Testis (tissue), 3 donors: ENCODE results near the gene GALNT5. TPM values are rescaled to one million over a fixed set of nuclear protein-coding genes. Genes with fewer than 3 reads are reported as not detected.

Experiments
- DNase-seq: peaks from one replicate; pipeline ENCODE4 v3.0.0-alpha.2; 2019
- H3K27ac ChIP-seq, 2 donors: fragments of 200-600 bp; sonication (generic); one replicate each; pipeline ENCODE4 v1.5.1; 2019
- H3K27me3 ChIP-seq: fragments of 200-600 bp; sonication (generic); one replicate; pipeline ENCODE4 v1.5.1; 2019
- H3K36me3 ChIP-seq: fragments of 200-600 bp; sonication (generic); one replicate; pipeline ENCODE4 v1.5.1; 2017; ENCODE audit warnings: low read depth; ENCODE audit errors: missing control alignments
- H3K4me1 ChIP-seq: fragments of 200-600 bp; sonication (generic); one replicate; pipeline ENCODE4 v1.5.1; 2019
- H3K4me3 ChIP-seq, 2 donors: fragments of 200-600 bp; sonication (generic); one replicate each; pipeline ENCODE4 v1.5.1; 2017 to 2019
- H3K9me3 ChIP-seq: fragments of 200-600 bp; sonication (generic); one replicate; pipeline ENCODE4 v1.5.1; 2017
- POLR2A ChIP-seq: fragments of 450-650 bp; IDR thresholded peaks from one replicate; pipeline ENCODE4 v1.6.1; 2017; ENCODE audit warnings: antibody characterized with exemption, mild to moderate bottlenecking, moderate library complexity
- WGBS, 2 donors: methylation state at CpG; one replicate each; pipeline ENCODE4 v1.1.5; 2018; 5-methylcytosine and 5-hydroxymethylcytosine counted together
- intact Hi-C: fragments of 100-400 bp; cut with DNase I; formaldehyde crosslinking; loops from one replicate; pipeline ENCODE4 v1.15.1; 2023; ENCODE audit warnings: low total_unique reads
- polyA plus RNA-seq: library from polyadenylated mRNA; stranded (reverse); fragments of 350-450 nt; fragmentation: Illumina TruSeq; extraction: RNeasy Lipid Tissue Mini Kit (QIAGEN cat#74804); gene quantifications from one replicate; pipeline ENCODE4 v1.2.3, GENCODE V29; 2014; ENCODE audit warnings: low read depth, low replicate concordance; ENCODE audit not compliant: insufficient read depth
- total RNA-seq, 2 donors: library from RNA; depleted of rRNA; stranded (reverse); fragments of >200 nt; gene quantifications; one replicate each; pipeline ENCODE4 v1.2.3, GENCODE V29; 2016
- TF ChIP-seq, protein P1 (sequence below), 3 experiments: fragments of 450-650 bp in 2 of 3; fragments of 200-600 bp in 1 of 3; sonication (generic) in 1 of 3; IDR thresholded peaks; one replicate each; pipeline ENCODE4 v1.5.1; 2016 to 2019; ENCODE audit warnings: antibody characterized with exemption in 3 of 3, mild to moderate bottlenecking in 2 of 3, moderate library complexity in 1 of 3

Gene GALNT5
- total and polyA plus RNA-seq, 3 donors from 2014 or later = 0.06 to 0.45 (median 0.08) TPM

DNA sequence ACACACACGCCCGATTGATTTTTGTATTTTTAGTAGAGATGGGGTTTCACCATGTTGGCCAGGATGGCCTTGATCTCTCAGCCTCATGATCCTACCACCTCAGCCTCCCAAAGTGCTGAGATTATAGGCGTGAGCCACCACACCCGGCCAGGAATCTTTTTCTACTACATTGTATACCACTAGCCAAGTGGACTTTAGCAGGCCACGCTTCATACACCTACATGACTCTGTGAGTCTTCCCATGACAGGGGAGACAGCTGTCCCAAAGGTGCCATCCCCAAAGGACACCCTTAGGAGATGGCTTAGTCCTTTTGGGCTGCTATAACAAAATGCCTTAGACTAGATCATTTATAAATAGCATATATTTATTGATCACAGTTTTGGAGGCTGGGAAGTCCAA, 35.3 kb downstream of the GALNT5 start:
- WGBS, 2 donors = 95 to 96% methylated on average over 5 of the region's 5 CpGs
- H3K27ac ChIP-seq = no peak overlapping the region
- H3K36me3 ChIP-seq = no peaks in the 10 kb centered on the region
- H3K4me3 ChIP-seq = no peak overlapping the region
- no peaks in the 10 kb centered on the region for H3K9me3 ChIP-seq
- no peak for TF ChIP-seq POLR2A
- TF ChIP-seq, protein P1, sequence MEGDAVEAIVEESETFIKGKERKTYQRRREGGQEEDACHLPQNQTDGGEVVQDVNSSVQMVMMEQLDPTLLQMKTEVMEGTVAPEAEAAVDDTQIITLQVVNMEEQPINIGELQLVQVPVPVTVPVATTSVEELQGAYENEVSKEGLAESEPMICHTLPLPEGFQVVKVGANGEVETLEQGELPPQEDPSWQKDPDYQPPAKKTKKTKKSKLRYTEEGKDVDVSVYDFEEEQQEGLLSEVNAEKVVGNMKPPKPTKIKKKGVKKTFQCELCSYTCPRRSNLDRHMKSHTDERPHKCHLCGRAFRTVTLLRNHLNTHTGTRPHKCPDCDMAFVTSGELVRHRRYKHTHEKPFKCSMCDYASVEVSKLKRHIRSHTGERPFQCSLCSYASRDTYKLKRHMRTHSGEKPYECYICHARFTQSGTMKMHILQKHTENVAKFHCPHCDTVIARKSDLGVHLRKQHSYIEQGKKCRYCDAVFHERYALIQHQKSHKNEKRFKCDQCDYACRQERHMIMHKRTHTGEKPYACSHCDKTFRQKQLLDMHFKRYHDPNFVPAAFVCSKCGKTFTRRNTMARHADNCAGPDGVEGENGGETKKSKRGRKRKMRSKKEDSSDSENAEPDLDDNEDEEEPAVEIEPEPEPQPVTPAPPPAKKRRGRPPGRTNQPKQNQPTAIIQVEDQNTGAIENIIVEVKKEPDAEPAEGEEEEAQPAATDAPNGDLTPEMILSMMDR (IDR thresholded peaks at IDR 0.05) = no peak
- H3K27me3 ChIP-seq = no peaks in the 10 kb centered on the region
- H3K4me1 ChIP-seq = no peaks in the 10 kb centered on the region
- intact Hi-C loops = no loop called here
- DNase-seq = no peak

DNA sequence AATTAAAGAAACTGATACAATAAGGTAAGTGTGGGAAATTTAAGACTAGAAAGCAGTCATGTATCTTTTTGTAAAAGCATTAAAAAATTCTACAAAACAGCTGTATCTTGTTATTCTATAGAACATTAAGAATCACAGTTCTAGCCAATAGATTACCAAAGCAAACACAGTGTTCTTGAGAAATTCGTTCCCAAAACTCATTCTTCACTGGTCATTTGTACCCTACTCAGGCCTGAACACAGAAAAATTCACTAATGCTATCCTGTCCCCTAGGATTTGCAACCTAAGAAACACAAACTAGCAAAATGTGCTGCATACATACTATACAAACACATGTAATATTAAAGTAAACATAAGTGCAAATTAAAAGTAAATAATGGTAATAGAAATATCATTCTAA, 39.0 kb downstream of the GALNT5 start:
- intact Hi-C loops = no loop called here
- Histone ChIP-seq H3K27me3 (no peaks in the 10 kb centered on the region), H3K9me3 (no peaks in the 10 kb centered on the region), H3K4me1 (no peaks in the 10 kb centered on the region), H3K27ac (no peak overlapping the region), H3K4me3 (no peak overlapping the region), H3K36me3 (no peaks in the 10 kb centered on the region)
- WGBS, 2 donors = 44 to 45% methylated on average over 1 of the region's 1 CpG
- TF ChIP-seq POLR2A = no peak
- TF ChIP-seq, protein P1 (IDR thresholded peaks at IDR 0.05) = no peak
- DNase-seq = no peak

DNA sequence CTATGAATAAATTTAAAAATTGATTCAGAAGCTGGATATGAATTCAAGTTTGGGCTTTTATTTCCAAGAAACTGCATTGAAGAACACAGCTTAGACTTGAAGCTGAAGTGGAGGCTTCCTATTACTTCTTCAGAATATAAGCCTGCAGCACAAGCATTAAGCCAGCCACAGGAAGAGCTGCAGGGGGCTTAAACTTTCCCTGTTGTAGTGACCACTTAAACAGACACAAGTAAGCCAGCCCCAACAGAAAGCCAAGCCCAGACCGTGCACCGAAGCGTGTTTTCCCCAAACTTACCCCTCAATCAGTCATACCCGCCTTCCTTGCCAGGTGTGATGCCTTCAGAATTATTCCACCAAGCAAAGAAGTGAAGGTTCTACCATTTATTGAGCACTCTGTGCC, 39.5 kb downstream of the GALNT5 start:
- no peak overlapping the region for H3K27ac ChIP-seq
- H3K4me1 ChIP-seq = no peaks in the 10 kb centered on the region
- no peak overlapping the region for H3K4me3 ChIP-seq
- no peak for DNase-seq
- H3K36me3 ChIP-seq = no peaks in the 10 kb centered on the region
- 90 to 91% methylated on average over 4 of the region's 4 CpGs for WGBS, 2 donors
- no peaks in the 10 kb centered on the region for H3K27me3 ChIP-seq
- no peaks in the 10 kb centered on the region for H3K9me3 ChIP-seq
- TF ChIP-seq POLR2A = no peak
- TF ChIP-seq, protein P1 (IDR thresholded peaks at IDR 0.05) = no peak
- intact Hi-C loops = no loop called here

DNA sequence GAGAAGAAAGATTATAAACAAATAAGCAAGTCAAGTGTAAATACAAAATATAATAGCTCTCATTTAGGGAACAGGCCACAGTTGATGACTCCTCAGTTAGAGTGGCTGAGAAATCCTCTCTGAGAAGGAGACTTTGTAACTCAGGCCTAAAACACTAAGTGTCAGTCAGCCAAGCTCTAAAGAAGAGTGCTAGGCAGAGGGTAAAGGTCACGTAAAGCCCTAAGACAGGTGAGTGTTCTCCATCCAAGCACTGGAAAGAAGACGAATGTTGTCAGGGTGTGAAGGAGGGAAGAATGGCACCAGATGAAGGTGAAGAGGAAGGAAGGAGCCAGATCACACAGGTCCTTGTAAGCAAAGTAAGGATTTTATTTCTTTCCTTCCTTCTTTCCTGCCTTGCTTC, 43.8 kb downstream of the GALNT5 start:
- H3K9me3 ChIP-seq = no peaks in the 10 kb centered on the region
- H3K27me3 ChIP-seq = no peaks in the 10 kb centered on the region
- 86 to 93% methylated on average over 2 of the region's 2 CpGs for WGBS, 2 donors
- no peak overlapping the region for H3K4me3 ChIP-seq
- DNase-seq = no peak
- H3K4me1 ChIP-seq = no peaks in the 10 kb centered on the region
- H3K27ac ChIP-seq = no peak overlapping the region
- TF ChIP-seq, protein P1 (IDR thresholded peaks at IDR 0.05) = no peak
- no peak for TF ChIP-seq POLR2A
- no peaks in the 10 kb centered on the region for H3K36me3 ChIP-seq
- intact Hi-C loops = no loop called here

DNA sequence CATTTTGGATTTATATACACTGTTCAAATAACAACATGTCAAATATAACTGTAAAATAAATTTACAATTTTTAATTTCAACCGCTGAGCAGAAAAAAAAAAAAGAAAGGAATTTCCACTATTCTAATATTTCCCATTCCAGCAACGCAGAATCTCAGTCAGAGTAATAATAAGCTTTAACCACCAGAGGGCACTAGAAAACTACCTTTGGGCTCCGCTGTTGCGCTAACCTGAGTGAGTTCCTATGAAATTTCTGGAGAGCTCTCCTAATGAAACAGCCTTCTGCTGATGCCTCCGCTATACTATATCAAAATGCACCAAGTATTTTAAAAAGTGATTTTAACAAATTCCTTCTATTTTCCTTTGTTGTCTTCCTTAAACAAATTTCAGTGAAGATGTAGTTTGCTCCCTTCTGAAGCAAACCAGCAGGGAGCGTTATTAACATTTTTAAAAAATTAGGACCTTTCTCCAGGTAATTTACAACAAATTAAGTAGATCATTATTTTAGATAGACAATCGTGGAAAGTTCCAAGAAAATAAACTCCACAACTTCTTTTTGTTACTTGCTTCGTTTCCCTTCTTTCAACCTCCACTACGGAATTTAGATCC, 45.1 kb downstream of the GALNT5 start:
- H3K36me3 ChIP-seq = no peaks in the 10 kb centered on the region
- DNase-seq = peak; percentile 45
- intact Hi-C loops = no loop called here
- TF ChIP-seq POLR2A = no peak
- TF ChIP-seq, protein P1 (IDR thresholded peaks at IDR 0.05) = peak; percentile 54 to 86 (median 71)
- no peaks in the 10 kb centered on the region for H3K9me3 ChIP-seq
- H3K27me3 ChIP-seq = no peaks in the 10 kb centered on the region
- no peak overlapping the region for H3K4me3 ChIP-seq
- H3K27ac ChIP-seq = no peak overlapping the region
- WGBS, 2 donors = 25 to 26% methylated on average over 9 of the region's 9 CpGs
- no peaks in the 10 kb centered on the region for H3K4me1 ChIP-seq
